ENCODE measurements around the gene TMEM185B. TPM values are rescaled to one million over a fixed set of nuclear protein-coding genes. Genes with fewer than 3 reads are reported as not detected.

Gene TMEM185B
- total RNA-seq, 3 donors from 2014 or later: 18.1 to 31.9 (median 26.2) TPM

DNA sequence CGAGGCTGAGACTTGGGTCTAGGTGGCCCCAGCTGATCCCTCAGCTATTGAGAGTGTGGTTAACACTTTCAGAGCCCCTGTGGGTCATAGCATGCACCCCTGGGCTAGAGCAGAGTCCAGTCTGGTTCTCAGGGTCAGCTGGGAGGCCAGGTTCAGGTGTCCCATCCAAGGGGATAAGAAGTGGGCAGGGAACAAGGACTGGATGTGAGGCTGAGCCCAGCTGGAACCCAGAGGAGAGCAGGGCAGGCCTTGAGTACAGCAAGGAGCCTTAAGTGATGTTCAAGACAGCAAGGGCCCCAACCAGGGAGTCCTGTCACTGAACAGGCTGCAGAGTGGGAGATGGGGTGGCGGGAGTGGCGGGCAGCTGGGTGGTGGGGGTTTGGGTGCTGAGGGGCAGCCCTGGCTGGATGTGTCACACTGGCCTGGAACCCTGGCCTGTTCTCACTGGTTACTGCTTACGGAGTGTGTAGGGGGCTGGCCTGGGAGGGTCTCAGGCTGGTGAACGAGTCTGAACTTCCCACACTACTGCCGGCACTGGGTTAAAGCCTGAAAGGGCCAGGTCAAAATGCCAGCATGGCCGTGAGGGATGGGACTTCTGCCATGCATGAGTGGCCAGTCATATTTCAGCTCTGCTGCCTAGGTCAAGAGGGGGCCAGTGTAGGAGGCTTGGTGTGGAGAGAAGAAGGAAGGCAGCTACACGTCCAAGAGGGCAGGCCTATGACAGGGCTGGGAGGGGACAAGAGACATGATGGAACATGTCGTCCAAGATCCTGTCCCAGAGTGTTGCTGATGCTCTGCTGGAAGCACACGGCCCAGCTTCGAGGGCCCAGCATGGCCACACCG lies 13.6 kb downstream of the TMEM185B start:
- H3K9me3 ChIP-seq: no peaks in the 10 kb centered on the region
- TF ChIP-seq POLR2AphosphoS5 (IDR thresholded peaks at IDR 0.05): no peak
- H3K27me3 ChIP-seq: no peaks in the 10 kb centered on the region
- H3K4me3 ChIP-seq: no peak overlapping the region
- intact Hi-C loops (cut with DNase I; ENCODE audit: low total_unique reads): no loop called here
- no peaks in the 10 kb centered on the region for H3K4me1 ChIP-seq
- H3K36me3 ChIP-seq: no peaks in the 10 kb centered on the region
- no peak for DNase-seq (ENCODE audit: low spot score in 2 of 2)
- no peak overlapping the region for H3K27ac ChIP-seq

GRCh38 chr2:120208381-120209353 lies 14.5 kb downstream of the TMEM185B start:
- DNase-seq (ENCODE audit: low spot score in 2 of 2): no peak
- Histone ChIP-seq H3K27me3 (no peaks in the 10 kb centered on the region), H3K27ac (no peak overlapping the region), H3K36me3 (no peaks in the 10 kb centered on the region), H3K4me1 (no peaks in the 10 kb centered on the region), H3K4me3 (no peak overlapping the region), H3K9me3 (no peaks in the 10 kb centered on the region)
- intact Hi-C loops (cut with DNase I; ENCODE audit: low total_unique reads): no loop called here
- TF ChIP-seq CTCF (IDR thresholded peaks at IDR 0.05) (no peak), POLR2A (IDR thresholded peaks at IDR 0.05) (no peak), POLR2AphosphoS5 (IDR thresholded peaks at IDR 0.05) (no peak)

GRCh38 chr2:120206022-120206581 lies 17.1 kb downstream of the TMEM185B start:
- no peak for DNase-seq (ENCODE audit: low spot score in 2 of 2)
- intact Hi-C loops (cut with DNase I; ENCODE audit: low total_unique reads): no loop called here
- no peak for TF ChIP-seq POLR2A (IDR thresholded peaks at IDR 0.05)
- TF ChIP-seq CTCF (IDR thresholded peaks at IDR 0.05): no peak
- TF ChIP-seq POLR2AphosphoS5 (IDR thresholded peaks at IDR 0.05): no peak

GRCh38 chr2:120204945-120205670 lies 18.1 kb downstream of the TMEM185B start:
- intact Hi-C loops (cut with DNase I; ENCODE audit: low total_unique reads): no loop called here
- Histone ChIP-seq H3K9me3 (no peaks in the 10 kb centered on the region), H3K27ac (no peak overlapping the region), H3K27me3 (no peaks in the 10 kb centered on the region), H3K36me3 (no peaks in the 10 kb centered on the region), H3K4me1 (no peaks in the 10 kb centered on the region), H3K4me3 (no peak overlapping the region)
- no peak for DNase-seq (ENCODE audit: low spot score in 2 of 2)
- no peak for TF ChIP-seq CTCF (IDR thresholded peaks at IDR 0.05)
- TF ChIP-seq POLR2A (IDR thresholded peaks at IDR 0.05): no peak
- TF ChIP-seq POLR2AphosphoS5 (IDR thresholded peaks at IDR 0.05): no peak

More at GRCh38 chr2:120206022-120206581, 17.1 kb downstream of the TMEM185B start:
- no peaks in the 10 kb centered on the region for H3K36me3 ChIP-seq
- no peak overlapping the region for H3K4me3 ChIP-seq
- no peaks in the 10 kb centered on the region for H3K9me3 ChIP-seq
- H3K27ac ChIP-seq: no peak overlapping the region
- H3K4me1 ChIP-seq: no peaks in the 10 kb centered on the region
- H3K27me3 ChIP-seq: no peaks in the 10 kb centered on the region

DNA sequence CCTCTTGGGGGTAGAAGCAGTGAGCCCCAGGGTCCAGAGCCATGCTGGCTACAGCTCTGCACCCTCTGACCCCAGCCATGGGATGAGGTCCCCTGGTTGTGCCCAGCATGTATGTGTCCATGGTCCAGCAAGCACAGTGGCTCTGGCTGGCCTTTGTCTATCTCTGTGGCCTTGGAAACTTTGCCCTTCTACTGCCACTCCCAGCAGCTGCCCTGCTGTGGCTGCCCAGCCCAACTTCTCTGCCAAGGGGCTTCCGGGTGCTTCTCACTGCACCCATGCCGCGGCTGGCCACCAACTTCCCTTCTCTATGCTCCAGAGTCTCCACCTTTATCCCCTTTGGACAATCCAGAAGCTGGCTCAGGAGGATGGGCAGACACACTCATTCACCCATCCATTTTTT lies 18.8 kb downstream of the TMEM185B start:
- no peaks in the 10 kb centered on the region for H3K4me1 ChIP-seq
- H3K36me3 ChIP-seq: no peaks in the 10 kb centered on the region
- DNase-seq (ENCODE audit: low spot score in 2 of 2): no peak
- H3K27me3 ChIP-seq: no peaks in the 10 kb centered on the region
- no peak overlapping the region for H3K4me3 ChIP-seq
- no peak overlapping the region for H3K27ac ChIP-seq
- TF ChIP-seq CTCF (IDR thresholded peaks at IDR 0.05) (no peak), POLR2AphosphoS5 (IDR thresholded peaks at IDR 0.05) (no peak), POLR2A (IDR thresholded peaks at IDR 0.05) (no peak)
- intact Hi-C loops (cut with DNase I; ENCODE audit: low total_unique reads): no loop called here
- no peaks in the 10 kb centered on the region for H3K9me3 ChIP-seq
